GM23338 (cell line): ENCODE data around the gene CHRD. TPM values are rescaled to one million over a fixed set of nuclear protein-coding genes. Genes with fewer than 3 reads are reported as not detected.

ENCODE experiments used
- ATAC-seq: fragments of 200-7000 bp; cut with Tn5 transposase; 3 replicates; pipeline ENCODE4 v1.9.1; 2020
- DNase-seq: peaks from one replicate; pipeline ENCODE4 v3.0.0-alpha.2; 2015; ENCODE audit warnings: low spot score
- H2AFZ ChIP-seq: fragments of 200-600 bp; sonication (generic); 2 replicates; pipeline ENCODE4 v1.8.0; 2016; ENCODE audit warnings: antibody characterized with exemption, mild to moderate bottlenecking, moderate library complexity
- H3F3A ChIP-seq: fragments of 200-600 bp; sonication (generic); replicated peaks from 2 replicates; pipeline ENCODE4 v1.8.0; 2017; ENCODE audit warnings: antibody characterized with exemption, mixed run types, low read depth
- H3K27ac ChIP-seq: fragments of 200-600 bp; sonication (generic); 2 replicates; pipeline ENCODE4 v1.6.1; 2016; ENCODE audit warnings: low read depth
- H3K27me3 ChIP-seq: fragments of 200-600 bp; sonication (generic); 2 replicates; pipeline ENCODE4 v1.8.0; 2016; ENCODE audit warnings: mild to moderate bottlenecking, mixed run types, moderate library complexity; ENCODE audit not compliant: insufficient read depth
- H3K36me3 ChIP-seq: fragments of 200-600 bp; sonication (generic); 2 replicates; pipeline ENCODE4 v1.8.0; 2016; ENCODE audit warnings: mild to moderate bottlenecking; ENCODE audit not compliant: insufficient read depth
- H3K4me1 ChIP-seq: fragments of 200-600 bp; sonication (generic); 2 replicates; pipeline ENCODE4 v1.8.0; 2016; ENCODE audit warnings: mild to moderate bottlenecking, moderate library complexity; ENCODE audit not compliant: insufficient read depth
- H3K4me2 ChIP-seq: fragments of 200-600 bp; sonication (generic); 2 replicates; pipeline ENCODE4 v1.7.1; 2017; ENCODE audit warnings: mixed run types
- H3K4me3 ChIP-seq: fragments of 200-600 bp; sonication (generic); 2 replicates; pipeline ENCODE4 v1.6.1; 2016; ENCODE audit warnings: mixed run types
- H3K79me2 ChIP-seq: fragments of 200-600 bp; sonication (generic); replicated peaks from 2 replicates; pipeline ENCODE4 v1.8.0; 2017; ENCODE audit warnings: mild to moderate bottlenecking; ENCODE audit not compliant: insufficient read depth
- H3K9me2 ChIP-seq: fragments of 200-600 bp; sonication (generic); 2 replicates; pipeline ENCODE4 v1.8.0; 2017; ENCODE audit not compliant: insufficient read depth
- H4K20me1 ChIP-seq: fragments of 200-600 bp; sonication (generic); replicated peaks from 2 replicates; pipeline ENCODE4 v1.8.0; 2017; ENCODE audit warnings: mild to moderate bottlenecking; ENCODE audit not compliant: insufficient read depth
- H3K27ac Mint-ChIP-seq: 2 replicates; pipeline ENCODE4 v1.8.0; 2020; ENCODE audit warnings: inconsistent platforms, mild to moderate bottlenecking, moderate library complexity, mixed read lengths
- H3K27me3 Mint-ChIP-seq: 3 replicates; pipeline ENCODE4 v1.8.0; 2022; ENCODE audit warnings: low read depth, mild to moderate bottlenecking, moderate library complexity, mixed read lengths, inconsistent platforms; ENCODE audit not compliant: insufficient read depth, poor library complexity
- H3K36me3 Mint-ChIP-seq: 3 replicates; pipeline ENCODE4 v1.8.0; 2021; ENCODE audit warnings: low read depth, mild to moderate bottlenecking, inconsistent platforms, moderate library complexity, mixed read lengths
- H3K4me1 Mint-ChIP-seq: 3 replicates; pipeline ENCODE4 v1.8.0; 2020; ENCODE audit warnings: mild to moderate bottlenecking, inconsistent platforms, mixed read lengths
- H3K4me3 Mint-ChIP-seq: 3 replicates; pipeline ENCODE4 v1.8.0; 2021; ENCODE audit warnings: moderate library complexity, mild to moderate bottlenecking, inconsistent platforms, mixed read lengths
- H3K9me3 Mint-ChIP-seq: 3 replicates; pipeline ENCODE4 v1.8.0; 2020; ENCODE audit warnings: moderate library complexity, mild to moderate bottlenecking, inconsistent platforms, mixed read lengths
- CREB1 ChIP-seq: fragments of 250-450 bp; sonication (Bioruptor Pico); IDR thresholded peaks from 2 replicates; pipeline ENCODE4 v1.5.0; 2020; ENCODE audit warnings: low read depth, mild to moderate bottlenecking, moderate library complexity
- CTCF ChIP-seq, 2 experiments: fragments of 200-600 bp in 1 of 2; sonication (generic) in 1 of 2; conservative IDR thresholded peaks; 2 replicates each; pipeline versions ENCODE4 v1.5.1 to v1.6.1; 2016 to 2017; ENCODE audit warnings: antibody characterized with exemption in 2 of 2, low read depth in 2 of 2, mild to moderate bottlenecking in 2 of 2, moderate library complexity in 1 of 2
- EZH2 ChIP-seq: fragments of 200-600 bp; sonication (generic); IDR thresholded peaks from one replicate; pipeline ENCODE4 v1.8.0; 2017; ENCODE audit warnings: antibody characterized with exemption, mild to moderate bottlenecking, low read depth; ENCODE audit not compliant: unreplicated experiment
- EZH2phosphoT487 ChIP-seq: fragments of 200-600 bp; sonication (generic); IDR thresholded peaks from one replicate; pipeline ENCODE4 v1.8.1; 2018; ENCODE audit warnings: antibody characterized with exemption; ENCODE audit not compliant: unreplicated experiment
- JUNB ChIP-seq: IDR thresholded peaks from one replicate; pipeline ENCODE4 v1.6.1; 2016; ENCODE audit warnings: antibody characterized with exemption; ENCODE audit not compliant: unreplicated experiment
- STAT1 ChIP-seq: IDR thresholded peaks from one replicate; pipeline ENCODE4 v1.6.1; 2016; ENCODE audit warnings: antibody characterized with exemption; ENCODE audit not compliant: unreplicated experiment
- ZNF331 ChIP-seq: fragments of 250-450 bp; sonication (Bioruptor Pico); IDR thresholded peaks from 2 replicates; pipeline ENCODE4 v1.5.0; 2020; ENCODE audit warnings: low read depth, mild to moderate bottlenecking, moderate library complexity
- polyA plus RNA-seq: library from polyadenylated mRNA; unstranded; fragments of >200 nt; fragmentation: Nextera tagmentation; extraction: Ambion mirVana; gene quantifications from 2 replicates; pipeline ENCODE4 v1.2.1, GENCODE V29; 2016
- total RNA-seq: library from RNA; depleted of rRNA; stranded (reverse); fragments of >200 nt; shearing (Covaris generic); gene quantifications from 2 replicates; pipeline ENCODE4 v1.2.3, GENCODE V29; 2014
- TF ChIP-seq, protein P1 (sequence below): fragments of 250-450 bp; sonication (Bioruptor Pico); IDR thresholded peaks from 2 replicates; pipeline ENCODE4 v1.5.0; 2020; ENCODE audit warnings: mild to moderate bottlenecking, moderate library complexity

Gene CHRD
- total and polyA plus RNA-seq, 2 experiments from 2014 or later, result 0.34 to 0.66 TPM

DNA sequence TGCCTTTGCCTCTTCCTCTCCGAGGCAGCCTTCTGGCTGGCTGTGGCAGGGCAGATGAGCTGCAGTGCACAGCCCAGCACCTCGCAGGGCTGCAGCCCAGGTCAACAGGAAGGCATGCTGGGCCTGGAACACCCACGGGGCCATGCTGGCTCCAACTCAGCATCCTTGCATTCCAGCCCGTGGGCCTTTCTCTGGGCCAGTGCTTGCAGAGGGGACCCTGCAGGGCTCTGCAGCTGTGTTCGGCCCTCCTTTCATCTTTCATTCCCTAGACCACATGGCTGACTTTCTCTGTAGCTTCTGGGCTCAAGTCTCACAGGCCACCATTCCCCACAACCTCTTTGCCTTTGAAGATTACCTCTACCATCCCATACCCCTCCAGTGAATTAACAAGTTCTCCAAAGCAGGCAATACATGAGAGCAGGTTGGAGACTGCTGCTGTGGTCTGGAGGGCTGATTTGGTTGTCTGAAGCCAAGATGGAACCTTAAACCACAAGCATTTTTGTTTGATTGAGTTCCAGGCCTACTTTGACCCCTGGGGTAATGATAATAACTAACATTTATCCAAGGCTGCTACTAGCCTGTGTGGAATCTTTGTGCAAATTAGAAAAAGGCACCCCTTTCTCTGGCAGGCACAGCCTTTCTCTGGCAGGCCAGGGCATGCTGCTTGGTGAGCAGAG is 36.5 kb upstream of the CHRD start (continued):
- TF ChIP-seq EZH2, result no peak
- TF ChIP-seq CTCF (conservative IDR thresholded peaks at IDR 0.05; ENCODE audit: low read depth in 2 of 2), result no peak

GRCh38 chr3:184344579-184345316 is 35.1 kb upstream of the CHRD start:
- no peak overlapping the region for H3K4me3 ChIP-seq
- H3K4me1 ChIP-seq, result 0 out of 2 replicates have a peak, but pooled peaks cover 4% of the 10 kb centered on the region
- H3K36me3 ChIP-seq, result no peaks in the 10 kb centered on the region
- H3K27me3 ChIP-seq, result no peaks in the 10 kb centered on the region
- no peak overlapping the region for H2AFZ ChIP-seq
- H3K9me2 ChIP-seq, result no peaks in the 10 kb centered on the region
- H3K36me3 Mint-ChIP-seq, result peaks cover 12% of the 10 kb centered on the region
- 0 out of 2 replicates have a peak overlapping the region, but pooled peaks have one; percentile 18 for H3K4me2 ChIP-seq
- peaks cover 22% of the 10 kb centered on the region for H3K4me1 Mint-ChIP-seq
- no peak overlapping the region for H3K27ac ChIP-seq
- ATAC-seq, result peak; percentile 11
- H3K9me3 Mint-ChIP-seq, result no peaks in the 10 kb centered on the region
- H3F3A ChIP-seq, result no peaks in the 10 kb centered on the region
- H3K27ac Mint-ChIP-seq, result no peak overlapping the region
- no peak for TF ChIP-seq STAT1
- TF ChIP-seq JUNB, result no peak
- H3K79me2 ChIP-seq, result peaks cover 11% of the 10 kb centered on the region; the same call in 1 of the 2 replicates
- DNase-seq, result no peak
- H3K27me3 Mint-ChIP-seq, result peaks cover 17% of the 10 kb centered on the region
- no peak overlapping the region for H3K4me3 Mint-ChIP-seq
- H4K20me1 ChIP-seq, result peaks cover 3% of the 10 kb centered on the region; the same call in 1 of the 2 replicates

DNA sequence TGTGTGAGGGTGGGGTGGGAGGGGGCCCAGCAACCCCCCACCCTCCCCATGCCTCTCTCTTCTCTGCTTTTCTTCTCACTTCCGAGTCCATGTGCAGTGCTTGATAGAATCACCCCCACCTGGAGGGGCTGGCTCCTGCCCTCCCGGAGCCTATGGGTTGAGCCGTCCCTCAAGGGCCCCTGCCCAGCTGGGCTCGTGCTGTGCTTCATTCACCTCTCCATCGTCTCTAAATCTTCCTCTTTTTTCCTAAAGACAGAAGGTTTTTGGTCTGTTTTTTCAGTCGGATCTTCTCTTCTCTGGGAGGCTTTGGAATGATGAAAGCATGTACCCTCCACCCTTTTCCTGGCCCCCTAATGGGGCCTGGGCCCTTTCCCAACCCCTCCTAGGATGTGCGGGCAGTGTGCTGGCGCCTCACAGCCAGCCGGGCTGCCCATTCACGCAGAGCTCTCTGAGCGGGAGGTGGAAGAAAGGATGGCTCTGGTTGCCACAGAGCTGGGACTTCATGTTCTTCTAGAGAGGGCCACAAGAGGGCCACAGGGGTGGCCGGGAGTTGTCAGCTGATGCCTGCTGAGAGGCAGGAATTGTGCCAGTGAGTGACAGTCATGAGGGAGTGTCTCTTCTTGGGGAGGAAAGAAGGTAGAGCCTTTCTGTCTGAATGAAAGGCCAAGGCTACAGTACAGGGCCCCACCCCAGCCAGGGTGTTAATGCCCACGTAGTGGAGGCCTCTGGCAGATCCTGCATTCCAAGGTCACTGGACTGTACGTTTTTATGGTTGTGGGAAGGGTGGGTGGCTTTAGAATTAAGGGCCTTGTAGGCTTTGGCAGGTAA is 34.3 kb upstream of the CHRD start:
- H3K36me3 ChIP-seq, result no peaks in the 10 kb centered on the region
- H3K4me1 ChIP-seq, result 0 out of 2 replicates have a peak, but pooled peaks cover 4% of the 10 kb centered on the region
- peaks cover 7% of the 10 kb centered on the region; the same call in 1 of the 2 replicates for H4K20me1 ChIP-seq
- H3K9me2 ChIP-seq, result no peaks in the 10 kb centered on the region
- no peaks in the 10 kb centered on the region for H3K9me3 Mint-ChIP-seq
- peaks cover 3% of the 10 kb centered on the region; the same call in 1 of the 2 replicates for H3K79me2 ChIP-seq
- H3K27me3 ChIP-seq, result no peaks in the 10 kb centered on the region
- ATAC-seq, result peak; percentile 92
- peak overlapping the region; percentile 53; the same call in 2 of the 3 replicates for H3K4me3 Mint-ChIP-seq
- H2AFZ ChIP-seq, result no peak overlapping the region
- H3K27ac Mint-ChIP-seq, result peak overlapping the region; percentile 90
- no peak overlapping the region for H3K27ac ChIP-seq
- H3K4me1 Mint-ChIP-seq, result peaks cover 20% of the 10 kb centered on the region
- no peak overlapping the region for H3K4me3 ChIP-seq
- H3K27me3 Mint-ChIP-seq, result peaks cover 14% of the 10 kb centered on the region
- no peaks in the 10 kb centered on the region for H3F3A ChIP-seq
- H3K36me3 Mint-ChIP-seq, result peaks cover 18% of the 10 kb centered on the region
- 0 out of 2 replicates have a peak overlapping the region, but pooled peaks have one; percentile 18 for H3K4me2 ChIP-seq
- DNase-seq, result peak; percentile 94
- TF ChIP-seq, protein P1, sequence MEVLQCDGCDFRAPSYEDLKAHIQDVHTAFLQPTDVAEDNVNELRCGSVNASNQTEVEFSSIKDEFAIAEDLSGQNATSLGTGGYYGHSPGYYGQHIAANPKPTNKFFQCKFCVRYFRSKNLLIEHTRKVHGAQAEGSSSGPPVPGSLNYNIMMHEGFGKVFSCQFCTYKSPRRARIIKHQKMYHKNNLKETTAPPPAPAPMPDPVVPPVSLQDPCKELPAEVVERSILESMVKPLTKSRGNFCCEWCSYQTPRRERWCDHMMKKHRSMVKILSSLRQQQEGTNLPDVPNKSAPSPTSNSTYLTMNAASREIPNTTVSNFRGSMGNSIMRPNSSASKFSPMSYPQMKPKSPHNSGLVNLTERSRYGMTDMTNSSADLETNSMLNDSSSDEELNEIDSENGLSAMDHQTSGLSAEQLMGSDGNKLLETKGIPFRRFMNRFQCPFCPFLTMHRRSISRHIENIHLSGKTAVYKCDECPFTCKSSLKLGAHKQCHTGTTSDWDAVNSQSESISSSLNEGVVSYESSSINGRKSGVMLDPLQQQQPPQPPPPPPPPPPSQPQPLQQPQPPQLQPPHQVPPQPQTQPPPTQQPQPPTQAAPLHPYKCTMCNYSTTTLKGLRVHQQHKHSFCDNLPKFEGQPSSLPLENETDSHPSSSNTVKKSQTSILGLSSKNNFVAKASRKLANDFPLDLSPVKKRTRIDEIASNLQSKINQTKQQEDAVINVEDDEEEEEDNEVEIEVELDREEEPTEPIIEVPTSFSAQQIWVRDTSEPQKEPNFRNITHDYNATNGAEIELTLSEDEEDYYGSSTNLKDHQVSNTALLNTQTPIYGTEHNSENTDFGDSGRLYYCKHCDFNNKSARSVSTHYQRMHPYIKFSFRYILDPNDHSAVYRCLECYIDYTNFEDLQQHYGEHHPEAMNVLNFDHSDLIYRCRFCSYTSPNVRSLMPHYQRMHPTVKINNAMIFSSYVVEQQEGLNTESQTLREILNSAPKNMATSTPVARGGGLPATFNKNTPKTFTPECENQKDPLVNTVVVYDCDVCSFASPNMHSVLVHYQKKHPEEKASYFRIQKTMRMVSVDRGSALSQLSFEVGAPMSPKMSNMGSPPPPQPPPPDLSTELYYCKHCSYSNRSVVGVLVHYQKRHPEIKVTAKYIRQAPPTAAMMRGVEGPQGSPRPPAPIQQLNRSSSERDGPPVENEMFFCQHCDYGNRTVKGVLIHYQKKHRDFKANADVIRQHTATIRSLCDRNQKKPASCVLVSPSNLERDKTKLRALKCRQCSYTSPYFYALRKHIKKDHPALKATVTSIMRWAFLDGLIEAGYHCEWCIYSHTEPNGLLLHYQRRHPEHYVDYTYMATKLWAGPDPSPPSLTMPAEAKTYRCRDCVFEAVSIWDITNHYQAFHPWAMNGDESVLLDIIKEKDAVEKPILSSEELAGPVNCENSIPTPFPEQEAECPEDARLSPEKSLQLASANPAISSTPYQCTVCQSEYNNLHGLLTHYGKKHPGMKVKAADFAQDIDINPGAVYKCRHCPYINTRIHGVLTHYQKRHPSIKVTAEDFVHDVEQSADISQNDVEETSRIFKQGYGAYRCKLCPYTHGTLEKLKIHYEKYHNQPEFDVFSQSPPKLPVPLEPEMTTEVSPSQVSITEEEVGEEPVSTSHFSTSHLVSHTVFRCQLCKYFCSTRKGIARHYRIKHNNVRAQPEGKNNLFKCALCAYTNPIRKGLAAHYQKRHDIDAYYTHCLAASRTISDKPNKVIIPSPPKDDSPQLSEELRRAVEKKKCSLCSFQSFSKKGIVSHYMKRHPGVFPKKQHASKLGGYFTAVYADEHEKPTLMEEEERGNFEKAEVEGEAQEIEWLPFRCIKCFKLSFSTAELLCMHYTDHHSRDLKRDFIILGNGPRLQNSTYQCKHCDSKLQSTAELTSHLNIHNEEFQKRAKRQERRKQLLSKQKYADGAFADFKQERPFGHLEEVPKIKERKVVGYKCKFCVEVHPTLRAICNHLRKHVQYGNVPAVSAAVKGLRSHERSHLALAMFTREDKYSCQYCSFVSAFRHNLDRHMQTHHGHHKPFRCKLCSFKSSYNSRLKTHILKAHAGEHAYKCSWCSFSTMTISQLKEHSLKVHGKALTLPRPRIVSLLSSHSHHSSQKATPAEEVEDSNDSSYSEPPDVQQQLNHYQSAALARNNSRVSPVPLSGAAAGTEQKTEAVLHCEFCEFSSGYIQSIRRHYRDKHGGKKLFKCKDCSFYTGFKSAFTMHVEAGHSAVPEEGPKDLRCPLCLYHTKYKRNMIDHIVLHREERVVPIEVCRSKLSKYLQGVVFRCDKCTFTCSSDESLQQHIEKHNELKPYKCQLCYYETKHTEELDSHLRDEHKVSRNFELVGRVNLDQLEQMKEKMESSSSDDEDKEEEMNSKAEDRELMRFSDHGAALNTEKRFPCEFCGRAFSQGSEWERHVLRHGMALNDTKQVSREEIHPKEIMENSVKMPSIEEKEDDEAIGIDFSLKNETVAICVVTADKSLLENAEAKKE (CRISPR knock-in tag), result no peak
- no peak for TF ChIP-seq CREB1
- no peak for TF ChIP-seq EZH2phosphoT487
- TF ChIP-seq ZNF331 (CRISPR knock-in tag), result no peak
